Endothelial cell of umbilical vein (primary cell): ENCODE results near the gene SDF2. TPM values are rescaled to one million over a fixed set of nuclear protein-coding genes. Genes with fewer than 3 reads are reported as not detected.

Experiments used
- BruUV-seq: library from RNA; stranded (reverse); fragments of 400-500 nt; replicated peaks from 2 replicates; lab custom pipeline; 2021; lab: Mats Ljungman, UMichigan
- CTCF ChIA-PET: fragments of 300-600, 350-600 bp; sonication (Branson Sonifier 250); formaldehyde crosslinking; loops from one replicate; lab custom pipeline; 2021; ENCODE audit warnings: antibody characterized with exemption, inconsistent platforms; lab: Charles Lee
- POLR2A ChIA-PET: fragments of 300-600, 350-600 bp; sonication (Branson Sonifier 250); formaldehyde crosslinking; loops from one replicate; lab custom pipeline; 2021; ENCODE audit warnings: antibody characterized with exemption, inconsistent platforms; lab: Charles Lee
- DNase-seq: peaks from one replicate; pipeline ENCODE4 v3.0.0-alpha.2; 2011; ENCODE audit warnings: low read depth, low spot score
- FAIRE-seq: peaks from 2 replicates; lab custom pipeline; 2011; peaks lifted over from hg19 to GRCh38; lab: Jason Lieb, UNC
- H2AFZ ChIP-seq: 2 replicates; pipeline ENCODE4 v1.6.0; 2012; ENCODE audit warnings: low read depth, low read length, control low read depth, inconsistent platforms
- H3K27ac ChIP-seq: 2 replicates; pipeline ENCODE4 v1.5.1; 2011; ENCODE audit warnings: low read depth, mild to moderate bottlenecking, control low read depth, low read length, moderate library complexity; ENCODE audit not compliant: insufficient read depth
- H3K27me3 ChIP-seq, 2 experiments: 2 replicates each; pipeline versions ENCODE4 v1.6.0 to v1.6.1; 2011; ENCODE audit warnings: low read length in 2 of 2, mixed read lengths in 1 of 2; ENCODE audit not compliant: control insufficient read depth in 2 of 2, insufficient read depth in 2 of 2
- H3K36me3 ChIP-seq, 2 experiments: 2 replicates in 1 of 2; 3 replicates in 1 of 2; pipeline ENCODE4 v1.5.1; 2011; ENCODE audit warnings: low read length in 2 of 2, mild to moderate bottlenecking in 1 of 2, moderate library complexity in 1 of 2; ENCODE audit not compliant: control insufficient read depth in 2 of 2, insufficient read depth in 2 of 2; ENCODE audit errors: extremely low read depth in 1 of 2
- H3K4me1 ChIP-seq: 3 replicates; pipeline ENCODE4 v1.5.1; 2011; ENCODE audit warnings: mild to moderate bottlenecking, low read length; ENCODE audit not compliant: control insufficient read depth, insufficient read depth; ENCODE audit errors: extremely low read depth
- H3K4me2 ChIP-seq: 2 replicates; pipeline ENCODE4 v1.6.1; 2011; ENCODE audit warnings: low read length, control low read depth, mixed read lengths; ENCODE audit not compliant: insufficient read depth
- H3K4me3 ChIP-seq, 3 experiments: fragments of 200-600 bp in 1 of 3; sonication (generic), shearing (Covaris generic) in 1 of 3; replicated peaks in 1 of 3; 2 replicates each; pipeline ENCODE4 v1.5.1; 2011 to 2016; ENCODE audit warnings: control low read depth in 3 of 3, low read length in 3 of 3, mild to moderate bottlenecking in 2 of 3, inconsistent platforms in 1 of 3, low read depth in 1 of 3, moderate library complexity in 1 of 3; ENCODE audit not compliant: insufficient read depth in 1 of 3
- H3K79me2 ChIP-seq: 2 replicates; pipeline ENCODE4 v1.6.0; 2012; ENCODE audit warnings: low read length, inconsistent platforms; ENCODE audit not compliant: control insufficient read depth, insufficient read depth
- H3K9ac ChIP-seq: replicated peaks from 2 replicates; pipeline ENCODE3; 2011; ENCODE audit warnings: low read length, control low read depth; ENCODE audit not compliant: insufficient read depth; ENCODE audit errors: extremely low read depth
- H3K9me1 ChIP-seq: replicated peaks from 3 replicates; pipeline ENCODE4 v1.6.0; 2011; ENCODE audit warnings: mild to moderate bottlenecking, low read length; ENCODE audit not compliant: control insufficient read depth, insufficient read depth; ENCODE audit errors: extremely low read depth
- H3K9me3 ChIP-seq: replicated peaks from 2 replicates; pipeline ENCODE4 v1.5.1; 2012; ENCODE audit warnings: low read length, inconsistent platforms; ENCODE audit not compliant: control insufficient read depth, insufficient read depth
- H4K20me1 ChIP-seq: replicated peaks from 2 replicates; pipeline ENCODE3; 2011; ENCODE audit warnings: mild to moderate bottlenecking, low read length; ENCODE audit not compliant: control insufficient read depth, insufficient read depth; ENCODE audit errors: extremely low read depth
- EZH2 ChIP-seq: IDR thresholded peaks from 2 replicates; pipeline ENCODE4 v1.6.1; 2012; ENCODE audit warnings: borderline replicate concordance, low read depth, mild to moderate bottlenecking, moderate library complexity, low read length, inconsistent platforms; ENCODE audit not compliant: severe bottlenecking
- GATA2 ChIP-seq: IDR thresholded peaks from 2 replicates; pipeline ENCODE4 v1.7.0; 2011; ENCODE audit warnings: low read depth, mild to moderate bottlenecking, moderate library complexity, mixed read lengths, low read length; ENCODE audit not compliant: insufficient read length, insufficient read depth
- JUN ChIP-seq: IDR thresholded peaks from 2 replicates; pipeline ENCODE4 v1.6.1; 2011; ENCODE audit warnings: borderline replicate concordance, low read depth; ENCODE audit not compliant: insufficient read length, insufficient read depth
- MAX ChIP-seq: IDR thresholded peaks from 2 replicates; pipeline ENCODE4 v1.6.1; 2011; ENCODE audit not compliant: insufficient read depth, insufficient read length
- POLR2A ChIP-seq: IDR thresholded peaks from 2 replicates; pipeline ENCODE4 v1.6.1; 2012; ENCODE audit warnings: low read depth, mild to moderate bottlenecking, control low read depth, low read length
- dilution Hi-C: fragments of 300-500 bp; cut with MboI; formaldehyde crosslinking; loops from one replicate; pipeline ENCODE4 v1.15.0; 2019; ENCODE audit warnings: low sequenced_read_pairs; ENCODE audit not compliant: extremely low pct_ligation_motif_present
- intact Hi-C: fragments of 100-400 bp; cut with micrococcal nuclease; formaldehyde crosslinking; loops from one replicate; pipeline ENCODE4 v1.10.0; 2022
- polyA plus RNA-seq, 4 experiments: library from polyadenylated mRNA; depleted of rRNA in 3 of 4; stranded (reverse) in 3 of 4; unstranded in 1 of 4; fragments of >200 nt; gene quantifications; 2 replicates each; pipeline versions ENCODE4 v1.2.1 to v1.2.3, GENCODE V29; 2011 to 2012; ENCODE audit warnings: missing spikeins in 1 of 4
- total RNA-seq: library from RNA; stranded (reverse); gene quantifications from 2 replicates; pipeline ENCODE4 v1.2.3, GENCODE V29; 2021

The SDF2 gene
- total and polyA plus RNA-seq, 2 donors (not counting 3 experiments of a cell fraction or from before 2014, with no cell fraction given), result 52.6 to 77.9 TPM

GRCh38 chr17:28702752-28703150 lies 41.0 kb upstream of the SDF2 start:
- ChIA-PET POLR2A (no interaction called here), CTCF (interaction anchor here (1.1 to 1.6 kb wide), 3 partner anchors 8 to 414 kb away, joined by 3 to 10 read pairs (median 4); partner anchors contain the start of gene PROCA1)
- H3K9me1 ChIP-seq, result no peaks in the 10 kb centered on the region
- H3K9ac ChIP-seq, result no peak overlapping the region
- H3K27me3 ChIP-seq, result no peaks in the 10 kb centered on the region
- no peak overlapping the region for H3K4me2 ChIP-seq
- no peaks in the 10 kb centered on the region for H4K20me1 ChIP-seq
- FAIRE-seq (no peak), DNase-seq (no peak)
- no peaks in the 10 kb centered on the region for H3K4me1 ChIP-seq
- H3K36me3 ChIP-seq, result peaks cover 15 to 62% of the 10 kb centered on the region in 2 experiments
- dilution Hi-C loops, result no loop called here
- H3K9me3 ChIP-seq, result no peaks in the 10 kb centered on the region
- no peak overlapping the region for H3K4me3 ChIP-seq
- no TSS peak for BruUV-seq
- H2AFZ ChIP-seq, result no peak overlapping the region
- intact Hi-C loops, result no loop called here
- H3K27ac ChIP-seq, result no peak overlapping the region
- TF ChIP-seq GATA2 (no peak), JUN (no peak)
- H3K79me2 ChIP-seq, result no peaks in the 10 kb centered on the region

- H3K79me2 ChIP-seq, result no peaks in the 10 kb centered on the region
- H2AFZ ChIP-seq, result no peak overlapping the region
- no peak overlapping the region for H3K4me3 ChIP-seq
- intact Hi-C loops (no loop called here), dilution Hi-C loops (no loop called here)
- no peak overlapping the region for H3K4me2 ChIP-seq
- H3K9ac ChIP-seq, result no peak overlapping the region
- no peaks in the 10 kb centered on the region for H3K9me1 ChIP-seq
- H3K9me3 ChIP-seq, result no peaks in the 10 kb centered on the region
- POLR2A ChIA-PET, result no interaction called here
- no peaks in the 10 kb centered on the region for H3K4me1 ChIP-seq
- H3K36me3 ChIP-seq, result peaks cover 15 to 66% of the 10 kb centered on the region in 2 experiments
- no peaks in the 10 kb centered on the region for H3K27me3 ChIP-seq
- H4K20me1 ChIP-seq, result no peaks in the 10 kb centered on the region
- DNase-seq, result no peak
- no peak overlapping the region for H3K27ac ChIP-seq
- CTCF ChIA-PET, result interaction anchor here (0.7 to 1.6 kb wide), 6 partner anchors 9 to 415 kb away, joined by 3 to 10 read pairs (median 4); partner anchors contain the start of genes BLTP2 and PROCA1
- TF ChIP-seq POLR2A (no peak), JUN (no peak), GATA2 (no peak), EZH2 (no peak), MAX (no peak)
- no TSS peak for BruUV-seq
- no peak for FAIRE-seq
Observed at GRCh38 chr17:28702026-28702751, 40.5 kb upstream of the SDF2 start.
